ENCODE data around the gene AJUBA. TPM values are rescaled to one million over a fixed set of nuclear protein-coding genes. Genes with fewer than 3 reads are reported as not detected.

Gene AJUBA
- total RNA-seq, 1 experiment from 2014 or later: 42.6 TPM

DNA sequence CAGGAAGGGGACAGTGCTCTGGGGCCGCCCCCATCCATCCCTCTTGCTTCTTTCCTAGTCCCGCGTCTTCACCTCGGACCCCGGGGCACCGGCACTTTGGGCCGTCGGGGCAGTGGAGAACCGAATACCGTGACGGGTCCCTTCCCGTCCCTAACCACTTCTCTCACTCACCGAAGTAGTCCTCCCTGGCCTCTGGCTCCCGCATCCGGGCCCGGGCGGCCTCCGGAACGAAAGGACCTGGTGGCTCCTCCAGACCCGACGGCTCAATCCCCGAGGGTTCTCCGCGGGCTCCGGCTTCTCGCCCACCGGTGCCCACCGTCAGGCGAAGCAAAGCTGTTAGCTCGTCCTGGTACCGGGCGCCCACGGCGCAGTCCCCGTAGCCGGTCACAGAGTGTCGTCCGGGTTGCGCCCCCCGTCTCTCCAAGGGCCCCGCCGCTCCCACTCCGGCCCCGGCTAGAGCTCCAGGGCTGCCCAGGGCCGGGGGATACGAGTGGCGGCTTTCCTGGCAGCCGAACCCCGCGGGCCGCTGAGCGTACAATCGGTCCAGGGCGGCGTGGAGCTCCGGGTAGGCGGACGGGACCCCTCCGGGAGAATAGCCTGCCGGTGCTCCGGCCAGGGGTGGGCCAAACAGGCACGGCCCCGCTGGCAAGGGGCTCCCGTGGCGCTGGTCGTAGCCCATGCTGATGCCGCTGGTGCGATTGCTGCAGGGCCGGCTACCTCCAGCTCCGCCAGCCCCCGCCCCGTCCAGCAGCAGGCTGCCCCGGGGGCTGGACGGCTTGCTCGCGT is 1.1 kb downstream of the AJUBA start:
- H3F3A ChIP-seq (ENCODE audit: insufficient read depth, low read depth): peaks cover 34% of the 10 kb centered on the region
- POLR2A ChIA-PET (ENCODE audit: unreplicated experiment): no interaction called here
- peak overlapping the region; percentile 88 for H2AFZ ChIP-seq
- peak overlapping the region; percentile 13; the same call in 1 of the 2 replicates for H3K27ac ChIP-seq
- no peaks in the 10 kb centered on the region for H3K27me3 ChIP-seq (ENCODE audit: insufficient read depth, low read depth)
- H3K4me3 ChIP-seq: peak overlapping the region; percentile 72
- intact Hi-C loops (cut with micrococcal nuclease; ENCODE audit: unreplicated experiment): no loop called here
- no peaks in the 10 kb centered on the region for H4K20me1 ChIP-seq (ENCODE audit: insufficient read depth)
- TSS peak; percentile 69 for BruUV-seq (replicated peaks)
- peaks cover 45% of the 10 kb centered on the region for H3K4me1 ChIP-seq (replicated peaks; ENCODE audit: insufficient read depth)
- no peaks in the 10 kb centered on the region for H3K9me3 ChIP-seq (ENCODE audit: insufficient read depth, low read depth)
- H3K9me2 ChIP-seq (ENCODE audit: insufficient read depth): no peaks in the 10 kb centered on the region
- peak overlapping the region; percentile 88 for H3K4me2 ChIP-seq
- TF ChIP-seq, protein P1, sequence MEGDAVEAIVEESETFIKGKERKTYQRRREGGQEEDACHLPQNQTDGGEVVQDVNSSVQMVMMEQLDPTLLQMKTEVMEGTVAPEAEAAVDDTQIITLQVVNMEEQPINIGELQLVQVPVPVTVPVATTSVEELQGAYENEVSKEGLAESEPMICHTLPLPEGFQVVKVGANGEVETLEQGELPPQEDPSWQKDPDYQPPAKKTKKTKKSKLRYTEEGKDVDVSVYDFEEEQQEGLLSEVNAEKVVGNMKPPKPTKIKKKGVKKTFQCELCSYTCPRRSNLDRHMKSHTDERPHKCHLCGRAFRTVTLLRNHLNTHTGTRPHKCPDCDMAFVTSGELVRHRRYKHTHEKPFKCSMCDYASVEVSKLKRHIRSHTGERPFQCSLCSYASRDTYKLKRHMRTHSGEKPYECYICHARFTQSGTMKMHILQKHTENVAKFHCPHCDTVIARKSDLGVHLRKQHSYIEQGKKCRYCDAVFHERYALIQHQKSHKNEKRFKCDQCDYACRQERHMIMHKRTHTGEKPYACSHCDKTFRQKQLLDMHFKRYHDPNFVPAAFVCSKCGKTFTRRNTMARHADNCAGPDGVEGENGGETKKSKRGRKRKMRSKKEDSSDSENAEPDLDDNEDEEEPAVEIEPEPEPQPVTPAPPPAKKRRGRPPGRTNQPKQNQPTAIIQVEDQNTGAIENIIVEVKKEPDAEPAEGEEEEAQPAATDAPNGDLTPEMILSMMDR (conservative IDR thresholded peaks at IDR 0.05): no peak
- TF ChIP-seq EZH2 (IDR thresholded peaks at IDR 0.05; ENCODE audit: low read depth): no peak
- H3K36me3 ChIP-seq (ENCODE audit: low read depth): no peaks in the 10 kb centered on the region
- no peak for DNase-seq
- CTCF ChIA-PET: interaction anchor here (0.6 to 1.7 kb wide), 4 partner anchors 40 to 96 kb away, joined by 3 to 9 read pairs (median 5); partner anchors contain the start of gene CDH24
- peaks cover 26% of the 10 kb centered on the region for H3K79me2 ChIP-seq (ENCODE audit: low read depth)

DNA sequence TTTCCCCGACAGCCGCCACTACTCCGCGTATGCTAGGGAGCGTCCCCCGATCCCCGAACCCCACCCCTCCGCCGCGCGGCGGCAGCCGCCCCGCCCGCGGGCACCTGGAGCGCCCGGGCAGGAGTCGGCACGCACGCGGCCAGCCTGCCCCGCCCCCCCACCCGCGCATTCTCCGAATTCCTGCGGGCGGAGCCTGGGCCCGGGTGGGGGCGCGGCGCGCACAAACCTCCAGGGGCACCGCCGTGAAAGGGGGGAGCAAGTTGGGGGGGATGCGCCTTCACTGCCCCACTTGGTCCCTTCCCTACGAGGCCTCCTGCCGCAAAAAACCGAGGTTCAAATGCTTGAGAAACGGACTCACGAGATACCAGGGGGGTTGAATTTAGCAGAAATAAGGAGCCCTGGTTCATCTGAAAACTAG is 1.7 kb downstream of the AJUBA start:
- peak overlapping the region; percentile 88 for H2AFZ ChIP-seq
- no peaks in the 10 kb centered on the region for H3K36me3 ChIP-seq (ENCODE audit: low read depth)
- H3K4me3 ChIP-seq: peak overlapping the region; percentile 72
- ChIA-PET CTCF (interaction anchor here (0.8 kb wide), 1 partner anchor 34 kb away, joined by 3 read pairs; no protein-coding TSS in a partner anchor), POLR2A (ENCODE audit: unreplicated experiment) (no interaction called here)
- intact Hi-C loops (cut with micrococcal nuclease; ENCODE audit: unreplicated experiment): no loop called here
- BruUV-seq (replicated peaks): no TSS peak
- H3K79me2 ChIP-seq (ENCODE audit: low read depth): peaks cover 26% of the 10 kb centered on the region
- peak in 1 of 2 experiments; percentile 71 for DNase-seq
- no peaks in the 10 kb centered on the region for H3K9me3 ChIP-seq (ENCODE audit: insufficient read depth, low read depth)
- no peaks in the 10 kb centered on the region for H3K27me3 ChIP-seq (ENCODE audit: insufficient read depth, low read depth)
- peak overlapping the region; percentile 13; the same call in 1 of the 2 replicates for H3K27ac ChIP-seq
- H4K20me1 ChIP-seq (ENCODE audit: insufficient read depth): no peaks in the 10 kb centered on the region
- H3K4me1 ChIP-seq (replicated peaks; ENCODE audit: insufficient read depth): peaks cover 50% of the 10 kb centered on the region
- H3K9me2 ChIP-seq (ENCODE audit: insufficient read depth): no peaks in the 10 kb centered on the region
- peaks cover 34% of the 10 kb centered on the region for H3F3A ChIP-seq (ENCODE audit: insufficient read depth, low read depth)
- TF ChIP-seq, protein P1 (conservative IDR thresholded peaks at IDR 0.05): no peak
- TF ChIP-seq EZH2 (IDR thresholded peaks at IDR 0.05; ENCODE audit: low read depth): no peak
- peak overlapping the region; percentile 88 for H3K4me2 ChIP-seq

DNA sequence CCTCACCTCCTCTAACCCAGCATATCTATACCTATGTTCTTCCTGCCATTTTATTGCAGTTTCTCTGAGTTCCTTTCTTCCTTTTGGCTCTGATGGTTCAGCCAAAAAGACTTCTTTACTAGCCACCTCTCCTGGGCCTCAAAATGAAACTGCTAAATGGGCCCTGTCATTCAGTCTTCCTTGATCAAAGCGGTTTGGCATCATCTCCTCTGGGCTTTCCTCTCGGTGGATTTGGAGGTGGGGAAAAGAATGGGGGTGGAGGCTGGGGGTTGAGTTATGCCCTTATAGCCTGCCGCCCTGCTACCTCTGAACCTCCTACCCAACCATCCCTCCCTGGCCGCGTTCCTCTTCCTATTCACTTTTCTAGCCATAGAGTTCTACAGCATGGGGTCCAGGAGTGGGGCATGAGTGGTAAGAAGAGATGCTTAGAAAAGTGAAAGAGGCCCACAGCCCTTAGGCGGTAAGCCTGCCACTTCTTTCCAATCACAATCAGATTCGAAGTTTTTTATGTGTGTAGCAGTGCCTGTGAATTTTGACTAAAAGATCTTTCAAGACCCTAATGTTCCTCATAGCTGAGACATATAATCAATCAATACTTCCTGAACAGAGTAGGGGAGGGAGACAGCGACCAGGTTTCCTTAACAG is 2.5 kb downstream of the AJUBA start:
- no peak overlapping the region for H2AFZ ChIP-seq
- H3K79me2 ChIP-seq (ENCODE audit: low read depth): peaks cover 26% of the 10 kb centered on the region
- H3F3A ChIP-seq (ENCODE audit: insufficient read depth, low read depth): peaks cover 34% of the 10 kb centered on the region
- TSS peak; percentile 46 for BruUV-seq (replicated peaks)
- H3K9me3 ChIP-seq (ENCODE audit: insufficient read depth, low read depth): no peaks in the 10 kb centered on the region
- POLR2A ChIA-PET (ENCODE audit: unreplicated experiment): no interaction called here
- H3K27me3 ChIP-seq (ENCODE audit: insufficient read depth, low read depth): no peaks in the 10 kb centered on the region
- H3K4me2 ChIP-seq: peak overlapping the region; percentile 87
- H3K9me2 ChIP-seq (ENCODE audit: insufficient read depth): no peaks in the 10 kb centered on the region
- TF ChIP-seq, protein P1 (conservative IDR thresholded peaks at IDR 0.05): no peak
- TF ChIP-seq EZH2 (IDR thresholded peaks at IDR 0.05; ENCODE audit: low read depth): no peak
- H3K27ac ChIP-seq: 0 out of 2 replicates have a peak overlapping the region, but pooled peaks have one; percentile 76
- peak overlapping the region; percentile 72; the same call in 1 of the 2 replicates for H3K4me3 ChIP-seq
- no peak for DNase-seq
- intact Hi-C loops (cut with micrococcal nuclease; ENCODE audit: unreplicated experiment): loop anchor here (1.0 kb wide), 1 partner anchor 109 kb away; the partner anchor contains the start of gene LRP10
- H3K36me3 ChIP-seq (ENCODE audit: low read depth): no peaks in the 10 kb centered on the region
- CTCF ChIA-PET: interaction anchor here (0.5 to 0.8 kb wide), 2 partner anchors 33 to 231 kb away, joined by 3 read pairs; no protein-coding TSS in a partner anchor
- no peaks in the 10 kb centered on the region for H4K20me1 ChIP-seq (ENCODE audit: insufficient read depth)
- H3K4me1 ChIP-seq (replicated peaks; ENCODE audit: insufficient read depth): peaks cover 50% of the 10 kb centered on the region
